Testis (tissue), 3 donors: Measurements from ENCODE around the gene DZIP1. TPM values are rescaled to one million over a fixed set of nuclear protein-coding genes. Genes with fewer than 3 reads are reported as not detected.

Experiments used
- DNase-seq: peaks from one replicate; pipeline ENCODE4 v3.0.0-alpha.2; 2019
- H3K27ac ChIP-seq, 2 donors: fragments of 200-600 bp; sonication (generic); one replicate each; pipeline ENCODE4 v1.5.1; 2019
- H3K27me3 ChIP-seq: fragments of 200-600 bp; sonication (generic); one replicate; pipeline ENCODE4 v1.5.1; 2019
- H3K36me3 ChIP-seq: fragments of 200-600 bp; sonication (generic); one replicate; pipeline ENCODE4 v1.5.1; 2017; ENCODE audit warnings: low read depth; ENCODE audit errors: missing control alignments
- H3K4me1 ChIP-seq: fragments of 200-600 bp; sonication (generic); one replicate; pipeline ENCODE4 v1.5.1; 2019
- H3K4me3 ChIP-seq, 2 donors: fragments of 200-600 bp; sonication (generic); one replicate each; pipeline ENCODE4 v1.5.1; 2017 to 2019
- H3K9me3 ChIP-seq: fragments of 200-600 bp; sonication (generic); one replicate; pipeline ENCODE4 v1.5.1; 2017
- CTCF ChIP-seq, 3 experiments: fragments of 450-650 bp in 2 of 3; fragments of 200-600 bp in 1 of 3; sonication (generic) in 1 of 3; IDR thresholded peaks; one replicate each; pipeline ENCODE4 v1.5.1; 2016 to 2019; ENCODE audit warnings: antibody characterized with exemption in 3 of 3, mild to moderate bottlenecking in 2 of 3, moderate library complexity in 1 of 3
- POLR2A ChIP-seq: fragments of 450-650 bp; IDR thresholded peaks from one replicate; pipeline ENCODE4 v1.6.1; 2017; ENCODE audit warnings: antibody characterized with exemption, mild to moderate bottlenecking, moderate library complexity
- WGBS, 2 donors: methylation state at CpG; one replicate each; pipeline ENCODE4 v1.1.5; 2018; 5-methylcytosine and 5-hydroxymethylcytosine counted together
- intact Hi-C: fragments of 100-400 bp; cut with DNase I; formaldehyde crosslinking; loops from one replicate; pipeline ENCODE4 v1.15.1; 2023; ENCODE audit warnings: low total_unique reads
- polyA plus RNA-seq: library from polyadenylated mRNA; stranded (reverse); fragments of 350-450 nt; fragmentation: Illumina TruSeq; extraction: RNeasy Lipid Tissue Mini Kit (QIAGEN cat#74804); gene quantifications from one replicate; pipeline ENCODE4 v1.2.3, GENCODE V29; 2014; ENCODE audit warnings: low read depth, low replicate concordance; ENCODE audit not compliant: insufficient read depth
- total RNA-seq, 2 donors: library from RNA; depleted of rRNA; stranded (reverse); fragments of >200 nt; gene quantifications; one replicate each; pipeline ENCODE4 v1.2.3, GENCODE V29; 2016

The DZIP1 gene
- total and polyA plus RNA-seq, 3 donors from 2014 or later, result 54.7 to 143 (median 63.7) TPM

- Histone ChIP-seq H3K4me3 (no peak overlapping the region), H3K27ac (no peak overlapping the region), H3K27me3 (no peaks in the 10 kb centered on the region), H3K4me1 (no peaks in the 10 kb centered on the region), H3K36me3 (no peaks in the 10 kb centered on the region), H3K9me3 (no peaks in the 10 kb centered on the region)
- TF ChIP-seq POLR2A (no peak), CTCF (IDR thresholded peaks at IDR 0.05) (no peak)
- intact Hi-C loops, result no loop called here
- DNase-seq, result no peak
- WGBS, 2 donors, result 62 to 65% methylated on average over 2 of the region's 2 CpGs
Observed at GRCh38 chr13:95541308-95541707, 103.2 kb downstream of the DZIP1 start.

- H3K27me3 ChIP-seq, result no peaks in the 10 kb centered on the region
- no peak overlapping the region for H3K27ac ChIP-seq
- H3K36me3 ChIP-seq, result no peaks in the 10 kb centered on the region
- intact Hi-C loops, result no loop called here
- WGBS, 2 donors, result 49 to 51% methylated on average over 6 of the region's 6 CpGs
- no peaks in the 10 kb centered on the region for H3K4me1 ChIP-seq
- TF ChIP-seq POLR2A (no peak), CTCF (IDR thresholded peaks at IDR 0.05) (no peak)
- no peak overlapping the region for H3K4me3 ChIP-seq
- H3K9me3 ChIP-seq, result no peaks in the 10 kb centered on the region
- no peak for DNase-seq
Observed at GRCh38 chr13:95540888-95541287, 103.6 kb downstream of the DZIP1 start.

GRCh38 chr13:95536632-95537241 lies 107.8 kb downstream of the DZIP1 start:
- Histone ChIP-seq H3K27ac (no peak overlapping the region), H3K4me3 (no peak overlapping the region), H3K9me3 (no peaks in the 10 kb centered on the region), H3K4me1 (no peaks in the 10 kb centered on the region), H3K27me3 (no peaks in the 10 kb centered on the region), H3K36me3 (no peaks in the 10 kb centered on the region)
- 33 to 40% methylated on average over 6 of the region's 6 CpGs for WGBS, 2 donors
- DNase-seq, result no peak
- TF ChIP-seq CTCF (IDR thresholded peaks at IDR 0.05), result no peak
- no peak for TF ChIP-seq POLR2A
- intact Hi-C loops, result no loop called here

GRCh38 chr13:95535243-95535642 lies 109.3 kb downstream of the DZIP1 start:
- TF ChIP-seq POLR2A (no peak), CTCF (IDR thresholded peaks at IDR 0.05) (no peak)
- Histone ChIP-seq H3K27me3 (no peaks in the 10 kb centered on the region), H3K27ac (no peak overlapping the region), H3K36me3 (no peaks in the 10 kb centered on the region), H3K4me3 (no peak overlapping the region), H3K9me3 (no peaks in the 10 kb centered on the region), H3K4me1 (no peaks in the 10 kb centered on the region)
- no peak for DNase-seq
- WGBS, 2 donors, result 89% methylated on average over 3 of the region's 3 CpGs
- intact Hi-C loops, result no loop called here

GRCh38 chr13:95533545-95534160 lies 110.9 kb downstream of the DZIP1 start:
- no peaks in the 10 kb centered on the region for H3K27me3 ChIP-seq
- TF ChIP-seq POLR2A (no peak), CTCF (IDR thresholded peaks at IDR 0.05) (no peak)
- no peaks in the 10 kb centered on the region for H3K9me3 ChIP-seq
- 76 to 77% methylated on average over 7 of the region's 7 CpGs for WGBS, 2 donors
- DNase-seq, result no peak
- intact Hi-C loops, result no loop called here
- H3K4me1 ChIP-seq, result no peaks in the 10 kb centered on the region
- no peak overlapping the region for H3K4me3 ChIP-seq
- H3K27ac ChIP-seq, result no peak overlapping the region
- H3K36me3 ChIP-seq, result no peaks in the 10 kb centered on the region
